ENCODE data around the gene ZCWPW2. TPM values are rescaled to one million over a fixed set of nuclear protein-coding genes. Genes with fewer than 3 reads are reported as not detected.

The ZCWPW2 gene
- total and polyA plus RNA-seq, 12 donors = 0.71 to 4.0 (median 2.4) TPM

DNA sequence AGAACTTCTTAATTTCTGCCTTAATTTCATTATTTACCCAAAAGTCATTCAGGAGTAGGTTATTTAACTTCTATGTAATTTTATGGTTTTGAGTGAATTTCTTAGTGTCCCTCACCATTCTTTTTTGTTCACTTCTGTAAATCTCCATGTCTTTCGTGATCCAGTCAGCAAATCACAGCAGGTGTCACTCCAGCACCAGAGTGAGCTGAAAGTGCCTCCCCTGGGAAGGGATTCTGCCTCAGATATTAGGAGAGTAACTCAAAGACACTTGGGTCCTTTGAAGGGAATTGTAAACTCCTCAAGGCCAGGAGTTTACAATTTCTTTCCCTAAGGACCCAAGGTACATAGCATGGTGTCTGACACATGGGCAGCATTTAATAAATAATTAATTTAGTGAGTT, 207.7 kb downstream of the ZCWPW2 start:
- intact Hi-C loops (cut with DNase I) = no loop called here
- Histone ChIP-seq H3K27ac (no peak overlapping the region), H3K4me3 (no peak overlapping the region), H3K4me1 (no peaks in the 10 kb centered on the region), H3K9me3 (peaks cover 0 to 4% (median 0%) of the 10 kb centered on the region in 11 donors), H3K36me3 (no peaks in the 10 kb centered on the region), H3K27me3 (no peaks in the 10 kb centered on the region)
- no peak for DNase-seq
- TF ChIP-seq, protein P1, sequence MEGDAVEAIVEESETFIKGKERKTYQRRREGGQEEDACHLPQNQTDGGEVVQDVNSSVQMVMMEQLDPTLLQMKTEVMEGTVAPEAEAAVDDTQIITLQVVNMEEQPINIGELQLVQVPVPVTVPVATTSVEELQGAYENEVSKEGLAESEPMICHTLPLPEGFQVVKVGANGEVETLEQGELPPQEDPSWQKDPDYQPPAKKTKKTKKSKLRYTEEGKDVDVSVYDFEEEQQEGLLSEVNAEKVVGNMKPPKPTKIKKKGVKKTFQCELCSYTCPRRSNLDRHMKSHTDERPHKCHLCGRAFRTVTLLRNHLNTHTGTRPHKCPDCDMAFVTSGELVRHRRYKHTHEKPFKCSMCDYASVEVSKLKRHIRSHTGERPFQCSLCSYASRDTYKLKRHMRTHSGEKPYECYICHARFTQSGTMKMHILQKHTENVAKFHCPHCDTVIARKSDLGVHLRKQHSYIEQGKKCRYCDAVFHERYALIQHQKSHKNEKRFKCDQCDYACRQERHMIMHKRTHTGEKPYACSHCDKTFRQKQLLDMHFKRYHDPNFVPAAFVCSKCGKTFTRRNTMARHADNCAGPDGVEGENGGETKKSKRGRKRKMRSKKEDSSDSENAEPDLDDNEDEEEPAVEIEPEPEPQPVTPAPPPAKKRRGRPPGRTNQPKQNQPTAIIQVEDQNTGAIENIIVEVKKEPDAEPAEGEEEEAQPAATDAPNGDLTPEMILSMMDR (IDR thresholded peaks at IDR 0.05) = no peak
- WGBS, 2 donors = 75 to 83% methylated on average over 1 of the region's 1 CpG
- ATAC-seq = no peak

DNA sequence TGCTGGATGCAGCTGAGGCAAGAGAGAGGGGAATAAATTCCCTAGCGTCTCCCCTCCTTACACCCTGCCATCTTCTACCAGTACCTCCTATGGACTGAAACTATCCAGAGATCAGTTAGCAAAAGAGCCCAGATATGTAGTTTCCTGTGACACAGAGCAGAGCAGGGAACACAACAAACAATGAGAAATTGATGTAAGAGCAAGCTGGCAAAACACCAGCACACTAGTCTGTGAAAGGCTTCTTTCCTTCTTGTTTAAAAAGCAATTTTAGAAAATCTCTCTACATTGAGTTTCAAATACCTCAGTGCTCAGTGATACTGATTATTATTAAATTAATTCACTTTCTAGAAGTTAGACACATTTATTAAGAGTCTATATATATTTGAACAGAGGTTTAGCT, 215.7 kb downstream of the ZCWPW2 start:
- H3K36me3 ChIP-seq = no peaks in the 10 kb centered on the region
- ATAC-seq (no peak), DNase-seq (no peak)
- intact Hi-C loops (cut with DNase I) = no loop called here
- H3K9me3 ChIP-seq = peaks cover 0 to 7% (median 0%) of the 10 kb centered on the region in 11 donors
- H3K4me1 ChIP-seq = no peaks in the 10 kb centered on the region
- no peak overlapping the region for H3K4me3 ChIP-seq
- no peaks in the 10 kb centered on the region for H3K27me3 ChIP-seq
- TF ChIP-seq, protein P1 (IDR thresholded peaks at IDR 0.05) = no peak
- 7 to 23% methylated on average over 1 of the region's 1 CpG for WGBS, 2 donors
- no peak overlapping the region for H3K27ac ChIP-seq

DNA sequence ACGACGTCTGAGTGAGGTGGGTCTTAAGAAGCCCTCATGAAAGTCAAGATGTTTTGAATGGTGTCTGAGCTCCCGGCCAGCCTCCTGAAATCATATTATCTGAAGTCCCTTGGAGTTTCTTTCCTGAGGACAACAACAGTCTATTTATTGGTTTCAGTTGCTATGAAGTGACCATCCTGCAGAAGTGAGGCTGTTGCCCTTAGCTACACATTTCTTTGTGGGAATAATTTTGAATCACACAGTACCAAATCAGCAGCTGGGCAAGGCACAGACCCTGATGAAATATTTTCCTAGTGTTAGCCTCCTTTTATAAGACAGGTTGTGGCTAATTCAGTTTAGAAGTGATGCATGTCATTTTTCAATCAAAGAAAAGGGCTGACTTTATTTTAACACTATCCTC, 220.8 kb downstream of the ZCWPW2 start:
- DNase-seq = no peak
- no peaks in the 10 kb centered on the region for H3K4me1 ChIP-seq
- peaks cover 0 to 9% (median 0%) of the 10 kb centered on the region in 7 donors for H3K27me3 ChIP-seq
- ATAC-seq = no peak
- peaks cover 0 to 7% (median 0%) of the 10 kb centered on the region in 11 donors for H3K9me3 ChIP-seq
- H3K36me3 ChIP-seq = no peaks in the 10 kb centered on the region
- TF ChIP-seq, protein P1 (IDR thresholded peaks at IDR 0.05) = no peak
- WGBS, 2 donors = 82 to 84% methylated on average over 3 of the region's 3 CpGs
- H3K27ac ChIP-seq = no peak overlapping the region
- H3K4me3 ChIP-seq = no peak overlapping the region
- intact Hi-C loops (cut with DNase I) = no loop called here

DNA sequence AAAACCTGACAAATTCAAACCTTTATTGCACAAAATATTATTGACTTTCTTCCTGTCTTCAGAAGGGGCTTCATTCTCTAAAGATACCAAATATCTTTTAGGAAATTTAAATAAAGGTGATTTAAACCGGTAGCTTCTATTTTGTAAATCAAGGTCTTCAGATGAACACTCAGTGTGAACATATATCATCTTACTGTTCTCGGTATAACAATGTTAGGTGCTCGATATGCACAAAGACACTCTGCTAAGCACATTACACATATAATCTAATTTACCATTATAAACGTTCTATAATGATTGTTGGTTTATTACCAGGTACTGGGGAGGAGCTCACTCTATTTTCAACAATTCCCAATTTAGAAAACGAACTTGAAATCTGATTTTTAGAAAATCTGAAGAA, 225.5 kb downstream of the ZCWPW2 start:
- ATAC-seq = no peak
- intact Hi-C loops (cut with DNase I) = no loop called here
- WGBS, 2 donors = 81 to 82% methylated on average over 5 of the region's 5 CpGs

More for the DNA sequence above, 225.5 kb downstream of the ZCWPW2 start:
- no peak for DNase-seq
- no peak overlapping the region for H3K27ac ChIP-seq
- TF ChIP-seq, protein P1 (IDR thresholded peaks at IDR 0.05) = no peak
- no peak overlapping the region for H3K4me3 ChIP-seq
- H3K36me3 ChIP-seq = no peaks in the 10 kb centered on the region
- H3K9me3 ChIP-seq = no peaks in the 10 kb centered on the region
- peaks cover 0 to 19% (median 11%) of the 10 kb centered on the region in 9 donors for H3K4me1 ChIP-seq
- H3K27me3 ChIP-seq = peaks cover 0 to 48% (median 18%) of the 10 kb centered on the region in 7 donors
